SJCRH30 (cell line): ENCODE results near the gene HOPX. TPM values are rescaled to one million over a fixed set of nuclear protein-coding genes. Genes with fewer than 3 reads are reported as not detected.
"Not testable (repeated sequence)": the region's sequence is repeated elsewhere in the genome, so short reads cannot be mapped to it uniquely, and the experiment has no call there.

Experiments used
- DNase-seq, 2 experiments: peaks; one replicate each; pipeline ENCODE4 v3.0.0-alpha.2; 2015 to 2020
- H3K27ac ChIP-seq: fragments of 250-450 bp; sonication (Bioruptor Pico); 2 replicates; pipeline ENCODE4 v1.5.1; 2020; ENCODE audit warnings: mild to moderate bottlenecking, moderate library complexity
- H3K27me3 ChIP-seq: fragments of 250-450 bp; sonication (Bioruptor Pico); 2 replicates; pipeline ENCODE4 v1.5.1; 2020; ENCODE audit warnings: mild to moderate bottlenecking, moderate library complexity
- H3K36me3 ChIP-seq: fragments of 250-450 bp; sonication (Bioruptor Pico); 2 replicates; pipeline ENCODE4 v1.5.1; 2020; ENCODE audit warnings: mild to moderate bottlenecking, moderate library complexity
- H3K4me1 ChIP-seq: fragments of 250-450 bp; sonication (Bioruptor Pico); 2 replicates; pipeline ENCODE4 v1.5.1; 2020; ENCODE audit warnings: mild to moderate bottlenecking, moderate library complexity
- H3K4me3 ChIP-seq: fragments of 250-450 bp; sonication (Bioruptor Pico); 2 replicates; pipeline ENCODE4 v1.5.1; 2020; ENCODE audit warnings: mild to moderate bottlenecking, moderate library complexity
- H3K9me3 ChIP-seq: fragments of 250-450 bp; sonication (Bioruptor Pico); replicated peaks from 2 replicates; pipeline ENCODE4 v1.5.1; 2020; ENCODE audit warnings: mild to moderate bottlenecking, moderate library complexity
- total RNA-seq: library from RNA; depleted of rRNA; stranded (reverse); fragments of >200 nt; shearing (Covaris generic); gene quantifications from 2 replicates; pipeline ENCODE4 v1.2.3, GENCODE V29; 2014

The HOPX gene
- total RNA-seq, 1 experiment from 2014 or later: not detected

DNA sequence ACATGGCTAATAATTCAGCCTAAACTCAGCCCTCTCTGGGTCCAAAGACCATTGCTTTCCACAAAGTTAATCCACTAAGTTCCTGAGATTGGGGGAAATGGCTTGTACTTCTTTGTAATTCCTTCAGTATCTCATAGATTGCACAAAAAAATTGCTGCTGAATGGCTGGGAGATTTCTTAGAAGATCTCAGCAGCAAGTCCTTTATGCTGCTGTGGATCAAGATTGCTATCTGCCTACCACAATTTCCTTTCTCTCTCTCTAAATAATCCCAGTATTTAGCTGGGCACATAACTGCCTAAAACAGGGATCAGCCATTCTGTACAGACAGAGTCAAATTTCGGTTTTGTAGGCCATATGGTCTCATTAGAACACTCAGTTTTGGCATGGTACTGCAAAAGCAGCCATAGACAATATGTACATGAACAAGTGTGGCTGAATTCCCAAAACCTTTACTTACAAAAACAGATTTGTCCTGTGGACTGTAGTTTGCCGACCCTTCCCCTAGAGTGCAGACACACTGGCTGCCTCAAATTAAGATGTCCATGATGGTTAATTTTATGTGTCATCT lies 18.5 kb upstream of the HOPX start:
- no peaks in the 10 kb centered on the region; the same call in 1 of the 2 replicates for H3K36me3 ChIP-seq
- DNase-seq: no peak

DNA sequence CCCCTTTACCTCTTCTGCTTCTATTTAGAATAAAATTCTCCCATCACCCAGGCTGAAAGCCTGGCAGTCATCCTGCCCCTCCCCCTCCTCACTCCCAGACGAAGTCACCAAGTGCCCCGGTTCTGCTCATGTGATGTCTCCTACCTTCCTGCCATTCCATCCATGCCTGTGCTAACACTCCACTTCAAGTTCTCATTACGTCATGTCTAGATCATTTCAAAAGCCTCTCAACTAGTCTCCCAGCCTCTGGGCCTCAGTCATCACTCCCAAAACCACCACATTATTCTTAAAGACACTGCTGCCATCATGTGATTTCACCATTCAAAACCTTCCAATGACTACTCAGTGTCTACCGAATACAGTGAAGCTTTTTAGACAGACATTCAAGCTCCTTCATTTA lies 17.2 kb upstream of the HOPX start:
- H3K4me1 ChIP-seq: no peaks in the 10 kb centered on the region
- no peaks in the 10 kb centered on the region; the same call in 1 of the 2 replicates for H3K36me3 ChIP-seq
- H3K27me3 ChIP-seq: no peaks in the 10 kb centered on the region
- DNase-seq: no peak
- no peak overlapping the region for H3K4me3 ChIP-seq
- no peak overlapping the region for H3K27ac ChIP-seq
- no peaks in the 10 kb centered on the region for H3K9me3 ChIP-seq

More for the DNA sequence above, 18.5 kb upstream of the HOPX start:
- Histone ChIP-seq H3K9me3 (no peaks in the 10 kb centered on the region), H3K4me3 (no peak overlapping the region), H3K4me1 (no peaks in the 10 kb centered on the region), H3K27me3 (no peaks in the 10 kb centered on the region), H3K27ac (no peak overlapping the region)

DNA sequence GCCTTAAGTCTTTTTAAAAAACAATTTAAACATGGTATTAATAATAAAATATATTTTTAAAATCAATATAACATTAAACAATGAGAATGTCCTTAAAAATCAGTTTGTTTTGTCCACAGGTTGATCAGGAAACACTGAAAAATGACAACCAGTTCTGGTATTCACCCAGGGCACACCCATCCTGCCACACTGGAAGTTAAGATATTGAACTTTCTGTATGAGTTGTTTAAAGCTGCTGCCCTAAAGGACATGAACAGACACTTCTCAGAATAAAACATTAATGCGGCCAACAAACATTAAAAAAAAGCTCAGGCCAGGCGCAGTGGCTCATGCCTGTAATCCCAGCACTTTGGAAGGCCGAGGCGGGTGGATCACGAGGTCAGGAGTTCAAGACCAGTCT lies 15.0 kb upstream of the HOPX start:
- Histone ChIP-seq H3K4me1 (no peaks in the 10 kb centered on the region), H3K36me3 (no peaks in the 10 kb centered on the region; the same call in 1 of the 2 replicates), H3K27me3 (no peaks in the 10 kb centered on the region), H3K4me3 (no peak overlapping the region), H3K9me3 (no peaks in the 10 kb centered on the region), H3K27ac (no peak overlapping the region)
- no peak for DNase-seq

DNA sequence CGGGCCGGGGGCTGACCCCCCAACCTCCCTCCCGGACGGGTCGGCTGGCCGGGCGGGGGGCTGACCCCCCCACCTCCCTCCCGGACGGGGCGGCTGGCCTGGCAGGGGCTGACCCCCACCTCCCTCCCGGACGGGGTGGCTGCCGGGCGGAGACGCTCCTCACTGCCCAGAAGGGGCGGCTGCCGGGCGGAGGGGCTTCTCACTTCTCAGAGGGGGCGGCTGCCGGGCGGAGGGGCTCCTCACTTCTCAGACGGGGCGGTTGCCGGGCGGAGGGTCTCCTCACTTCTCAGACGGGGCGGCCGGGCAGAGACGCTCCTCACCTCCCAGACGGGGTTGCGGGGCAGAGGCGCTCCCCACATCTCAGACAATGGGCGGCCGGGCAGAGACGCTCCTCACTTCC lies 12.4 kb upstream of the HOPX start:
- not testable (repeated sequence) for H3K27ac ChIP-seq, H3K4me3 ChIP-seq, H3K36me3 ChIP-seq, DNase-seq, H3K9me3 ChIP-seq, H3K27me3 ChIP-seq, H3K4me1 ChIP-seq

DNA sequence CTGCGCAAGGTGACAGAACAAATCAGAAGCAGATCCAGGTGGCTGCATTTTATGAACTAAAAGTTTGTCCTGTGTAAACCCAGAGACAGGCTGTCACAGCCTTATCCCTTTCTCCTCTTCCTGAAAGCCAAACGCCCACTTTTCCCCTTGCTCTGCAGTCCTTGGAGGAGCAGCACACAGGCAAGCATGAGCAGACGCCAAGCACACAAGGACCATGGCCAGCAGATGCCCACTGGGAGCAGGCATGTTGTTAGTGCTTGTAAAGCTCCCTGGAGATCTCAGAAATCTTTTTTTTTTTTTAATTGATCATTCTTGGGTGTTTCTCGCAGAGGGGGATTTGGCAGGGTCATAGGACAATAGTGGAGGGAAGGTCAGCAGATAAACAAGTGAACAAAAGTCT lies 11.5 kb upstream of the HOPX start:
- H3K4me3 ChIP-seq: no peak overlapping the region
- no peak overlapping the region for H3K27ac ChIP-seq
- no peaks in the 10 kb centered on the region for H3K27me3 ChIP-seq
- peaks cover 6% of the 10 kb centered on the region for H3K4me1 ChIP-seq
- H3K36me3 ChIP-seq: no peaks in the 10 kb centered on the region
- no peak for DNase-seq
- H3K9me3 ChIP-seq: peaks cover 2% of the 10 kb centered on the region; the same call in 1 of the 2 replicates

DNA sequence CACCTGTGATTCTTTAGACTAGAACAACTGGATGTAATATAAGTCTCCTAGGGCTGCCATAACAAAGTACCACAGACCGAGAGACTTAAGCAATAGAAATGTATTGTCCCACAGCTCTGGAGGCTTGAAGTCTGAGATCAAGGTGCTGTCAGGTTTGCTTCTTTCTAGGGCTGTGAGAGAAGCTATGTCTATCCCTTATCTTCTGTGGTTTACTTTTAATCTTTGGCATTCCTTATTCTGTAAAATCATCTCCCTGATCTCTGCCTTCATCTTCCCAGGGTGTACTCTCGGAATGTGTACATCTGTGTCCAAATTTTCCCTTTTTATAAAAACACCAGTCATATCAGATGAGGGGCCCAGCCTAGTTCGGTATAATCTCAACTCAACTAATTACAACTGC lies 10.3 kb upstream of the HOPX start:
- peaks cover 6% of the 10 kb centered on the region for H3K4me1 ChIP-seq
- no peak overlapping the region for H3K4me3 ChIP-seq
- no peak for DNase-seq
- no peaks in the 10 kb centered on the region for H3K27me3 ChIP-seq
- H3K36me3 ChIP-seq: no peaks in the 10 kb centered on the region
- peaks cover 2% of the 10 kb centered on the region; the same call in 1 of the 2 replicates for H3K9me3 ChIP-seq
- no peak overlapping the region for H3K27ac ChIP-seq

DNA sequence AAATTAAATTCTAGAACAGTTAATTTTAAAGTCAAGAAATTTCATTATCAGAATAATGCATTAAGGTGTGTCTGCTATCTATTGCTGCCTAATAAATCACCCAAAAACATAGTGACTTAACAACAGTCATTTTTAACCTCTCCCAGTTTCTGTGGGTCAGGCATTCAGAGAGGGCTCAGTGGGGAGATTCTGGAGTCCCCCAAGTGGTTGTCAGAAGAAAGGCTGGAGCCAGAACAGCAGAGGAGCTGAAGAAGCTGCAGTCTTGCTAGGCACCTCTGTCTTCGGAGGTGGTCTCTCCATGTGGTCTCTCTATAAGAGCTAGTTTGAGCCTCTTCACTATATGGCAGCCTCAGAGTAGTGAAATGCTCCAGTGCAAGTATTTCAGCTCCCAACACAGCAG lies 9.3 kb upstream of the HOPX start:
- Histone ChIP-seq H3K4me1 (peaks cover 6% of the 10 kb centered on the region), H3K27me3 (no peaks in the 10 kb centered on the region), H3K36me3 (no peaks in the 10 kb centered on the region), H3K27ac (no peak overlapping the region), H3K9me3 (peaks cover 2% of the 10 kb centered on the region; the same call in 1 of the 2 replicates), H3K4me3 (no peak overlapping the region)
- DNase-seq: no peak

DNA sequence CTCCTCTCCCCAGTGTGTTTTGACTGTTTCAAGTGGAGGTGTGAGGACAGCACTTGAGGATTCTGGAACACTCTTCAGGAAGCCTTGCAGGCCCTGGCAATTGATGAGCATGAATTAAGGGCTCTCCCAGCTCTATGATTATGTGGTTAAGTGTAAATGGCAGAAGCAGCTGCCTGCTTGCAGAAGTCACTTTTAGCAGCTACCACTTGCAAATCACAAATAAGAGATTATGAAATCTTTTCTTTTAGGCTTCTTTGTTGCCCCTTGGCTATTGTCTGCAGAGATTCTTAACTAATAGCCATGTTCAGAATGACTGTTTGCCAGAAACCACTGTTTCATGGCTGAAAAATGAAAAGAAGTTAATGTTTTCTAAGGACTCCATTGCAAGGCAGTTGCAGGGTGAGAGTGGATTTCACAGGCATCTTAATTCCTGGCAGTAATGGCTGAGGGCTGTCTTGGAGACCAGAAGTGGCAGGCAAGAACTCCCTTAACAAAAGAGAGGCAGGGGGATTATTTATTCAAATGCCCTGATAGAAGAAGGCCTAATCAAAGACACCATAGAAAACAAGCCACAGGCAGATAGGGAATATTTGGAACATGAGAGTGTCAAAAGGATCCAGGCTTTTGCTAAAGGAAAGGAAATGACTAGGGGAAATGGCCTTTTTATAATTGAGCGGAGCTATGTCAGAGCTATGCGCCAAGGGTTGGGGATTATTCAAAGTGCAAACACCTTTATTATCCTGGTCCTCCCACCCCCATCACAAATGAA lies 8.3 kb upstream of the HOPX start:
- Histone ChIP-seq H3K27me3 (no peaks in the 10 kb centered on the region), H3K36me3 (no peaks in the 10 kb centered on the region), H3K4me3 (no peak overlapping the region), H3K27ac (no peak overlapping the region), H3K4me1 (peaks cover 6% of the 10 kb centered on the region), H3K9me3 (peaks cover 2% of the 10 kb centered on the region; the same call in 1 of the 2 replicates)
- peak in 1 of 2 experiments; percentile 29 for DNase-seq

DNA sequence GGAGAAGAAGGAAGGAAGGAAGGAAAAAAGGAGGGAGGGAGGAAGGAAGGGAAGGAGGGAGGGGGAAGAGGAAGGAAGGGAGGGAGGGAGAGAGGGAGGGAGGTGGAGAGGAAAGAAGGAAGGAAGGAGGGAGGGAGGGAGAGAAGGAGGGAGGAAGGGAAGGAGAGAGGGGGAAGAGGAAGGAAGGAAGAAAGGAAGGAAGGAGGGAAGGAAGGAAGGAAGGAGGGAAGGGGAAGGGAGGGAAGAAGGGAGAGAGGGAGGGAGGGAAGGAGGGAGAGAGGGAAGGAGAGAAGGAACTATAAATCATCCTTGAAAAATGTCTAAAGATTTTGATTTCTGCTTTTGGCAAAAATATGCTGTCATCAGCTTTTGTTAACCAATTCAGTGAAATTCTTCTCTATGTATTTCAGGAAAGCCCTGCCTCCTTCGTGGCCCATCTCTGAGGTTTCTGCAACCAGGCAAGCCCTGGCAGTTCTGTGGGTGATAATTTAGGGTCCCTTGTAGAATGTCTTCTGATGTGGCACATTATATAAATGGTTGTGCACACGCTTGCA lies 7.1 kb upstream of the HOPX start:
- Histone ChIP-seq H3K4me3 (no peak overlapping the region), H3K36me3 (no peaks in the 10 kb centered on the region), H3K27ac (no peak overlapping the region), H3K9me3 (peaks cover 2% of the 10 kb centered on the region; the same call in 1 of the 2 replicates), H3K4me1 (peaks cover 6% of the 10 kb centered on the region), H3K27me3 (no peaks in the 10 kb centered on the region)
- no peak for DNase-seq

DNA sequence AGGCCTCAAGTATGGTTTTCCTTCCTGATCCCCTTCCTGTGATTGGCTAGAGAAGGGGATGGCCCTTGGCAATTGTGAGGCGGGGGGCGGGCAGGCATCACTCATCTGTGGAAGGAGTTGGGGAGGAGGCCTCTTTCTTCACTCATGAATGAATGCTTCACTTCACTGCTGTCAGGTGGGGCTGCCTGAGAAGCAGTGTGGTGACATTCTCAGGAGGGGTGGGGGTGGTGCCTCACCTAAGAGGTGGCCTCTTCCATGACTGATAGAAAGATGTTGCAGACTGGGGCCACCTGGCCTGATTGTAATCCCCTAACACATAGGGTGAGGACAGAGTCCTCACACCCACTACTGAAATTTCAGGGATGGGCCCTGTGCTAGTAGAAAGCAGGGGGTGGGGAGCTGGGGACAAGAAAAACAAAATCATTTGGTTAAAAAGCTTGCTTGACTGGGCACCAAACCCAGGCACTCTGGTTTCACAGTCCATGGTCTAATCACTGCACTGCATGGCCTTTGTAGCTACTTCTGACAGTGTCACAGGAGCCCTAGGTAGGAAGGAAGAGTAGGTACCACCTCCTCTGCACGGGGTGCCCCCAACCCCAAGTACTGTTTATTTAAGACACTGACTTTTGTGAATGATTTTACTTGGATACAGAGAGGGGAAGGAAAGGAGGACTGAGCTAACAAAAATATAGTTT lies 5.6 kb upstream of the HOPX start:
- Histone ChIP-seq H3K36me3 (no peaks in the 10 kb centered on the region), H3K27me3 (no peaks in the 10 kb centered on the region), H3K9me3 (peaks cover 2% of the 10 kb centered on the region; the same call in 1 of the 2 replicates), H3K4me3 (no peak overlapping the region), H3K4me1 (peaks cover 6% of the 10 kb centered on the region), H3K27ac (no peak overlapping the region)
- no peak for DNase-seq

DNA sequence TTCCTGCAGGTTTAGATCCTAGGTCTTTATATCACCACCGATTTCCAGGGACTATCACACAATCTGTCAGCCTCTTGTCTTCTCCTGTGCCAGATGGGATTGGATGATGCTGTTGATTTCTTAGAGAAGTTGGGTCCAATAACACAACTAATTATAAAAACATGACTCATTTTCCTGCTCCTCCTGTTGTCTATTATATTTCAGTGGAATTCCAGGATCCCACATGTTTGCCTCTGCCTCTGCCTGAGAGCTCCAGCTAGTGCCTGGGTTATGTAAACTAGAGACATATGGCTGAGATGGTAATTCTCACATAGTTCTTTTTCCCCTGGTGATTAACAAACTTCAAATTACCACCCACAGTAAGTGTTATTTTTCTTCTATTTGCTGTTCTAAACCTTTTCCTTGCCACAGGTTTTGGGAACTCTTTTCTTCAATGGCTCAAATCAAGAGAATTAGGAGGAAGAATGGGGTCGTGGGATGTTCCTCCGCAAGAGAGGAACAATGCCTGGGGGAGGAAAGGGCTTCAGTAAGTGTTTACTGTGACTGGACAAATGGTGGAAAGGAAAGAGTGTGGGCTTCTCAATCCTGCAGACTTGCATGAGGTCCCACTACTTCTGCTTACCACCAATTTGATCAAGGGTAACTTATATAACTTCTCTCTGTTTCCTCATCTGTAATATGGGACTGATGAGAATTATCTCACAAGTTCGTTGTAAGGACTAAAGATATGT lies 3.4 kb upstream of the HOPX start:
- DNase-seq: no peak
- Histone ChIP-seq H3K36me3 (no peaks in the 10 kb centered on the region), H3K4me1 (peaks cover 6% of the 10 kb centered on the region), H3K27me3 (peaks cover 6% of the 10 kb centered on the region; the same call in 1 of the 2 replicates), H3K27ac (no peak overlapping the region), H3K9me3 (peaks cover 2% of the 10 kb centered on the region; the same call in 1 of the 2 replicates), H3K4me3 (no peak overlapping the region)

DNA sequence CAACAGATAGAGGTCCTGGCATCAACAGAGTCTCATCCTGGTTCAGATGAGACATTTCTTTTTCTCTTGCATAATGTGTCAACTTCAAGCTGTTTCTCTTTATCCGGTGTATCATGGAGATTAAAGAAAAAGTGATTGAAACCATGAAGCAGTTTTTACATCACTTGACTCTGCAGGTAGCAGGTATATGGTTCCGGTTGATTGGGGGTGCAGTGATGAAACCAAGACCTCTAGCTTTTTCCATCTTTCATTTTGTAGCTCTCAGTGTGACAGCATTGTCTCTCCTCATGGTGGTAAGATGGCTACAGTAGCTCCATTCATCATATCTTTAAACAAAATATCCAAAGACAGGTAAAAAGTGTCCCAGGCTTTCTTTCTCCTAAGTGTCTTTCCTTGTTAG lies 2.4 kb upstream of the HOPX start:
- Histone ChIP-seq H3K4me1 (no peaks in the 10 kb centered on the region), H3K27me3 (peaks cover 6% of the 10 kb centered on the region; the same call in 1 of the 2 replicates), H3K36me3 (no peaks in the 10 kb centered on the region), H3K4me3 (no peak overlapping the region), H3K27ac (no peak overlapping the region), H3K9me3 (no peaks in the 10 kb centered on the region)
- no peak for DNase-seq

DNA sequence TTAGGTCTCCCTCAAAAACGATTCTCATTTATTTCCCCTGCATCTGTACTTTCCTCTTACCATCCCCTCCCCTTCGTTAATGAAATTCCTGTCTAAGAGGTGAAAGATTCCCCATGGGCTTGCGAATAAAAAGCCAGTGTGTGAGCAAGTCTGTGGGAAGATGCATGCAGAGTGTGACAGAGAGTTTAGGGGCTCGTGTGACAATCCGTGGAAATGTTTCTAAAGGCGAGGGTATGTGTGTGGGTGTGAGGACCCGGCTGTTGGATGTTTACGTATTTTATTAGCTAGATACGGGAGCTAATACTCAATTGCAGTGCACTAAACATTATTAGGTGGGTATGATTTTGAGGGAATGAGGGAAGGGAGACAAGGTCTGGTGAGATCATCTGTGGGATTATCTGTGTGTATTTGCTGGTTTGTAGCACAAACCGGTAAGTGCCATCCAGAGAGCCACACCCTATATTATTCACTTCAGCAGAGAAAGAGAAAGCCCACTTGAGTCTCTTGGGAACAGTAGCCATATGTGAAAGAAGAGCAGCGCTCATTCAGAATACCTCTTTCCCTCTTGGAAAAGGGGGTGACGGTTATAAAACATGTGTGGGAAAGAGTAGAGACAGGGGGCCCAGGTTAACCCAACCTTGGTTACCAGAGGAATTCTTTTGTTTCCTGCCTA lies 893 bp upstream of the HOPX start:
- DNase-seq: no peak
- Histone ChIP-seq H3K27ac (no peak overlapping the region), H3K4me3 (no peak overlapping the region)

DNA sequence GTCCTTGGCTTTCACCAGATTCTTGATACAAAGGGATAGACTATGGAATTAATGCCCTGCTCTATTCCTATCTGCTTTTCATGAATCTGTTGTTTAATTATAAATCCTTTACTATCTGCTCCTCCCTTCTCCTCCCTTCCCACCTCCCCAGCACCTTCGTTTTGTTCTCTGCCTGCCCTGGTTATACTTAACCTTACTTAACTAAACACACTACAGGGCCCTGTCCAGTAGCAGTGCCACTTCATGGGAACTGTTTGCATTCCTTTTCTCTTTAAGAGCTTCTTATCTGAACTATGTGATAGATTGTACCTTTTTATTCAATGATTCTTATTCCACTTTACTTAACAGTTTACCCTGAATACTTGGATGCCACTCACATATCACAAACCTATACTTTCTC lies 830 bp downstream of the HOPX start:
- Histone ChIP-seq H3K27me3 (peaks cover 6% of the 10 kb centered on the region; the same call in 1 of the 2 replicates), H3K4me1 (no peaks in the 10 kb centered on the region), H3K27ac (no peak overlapping the region), H3K9me3 (no peaks in the 10 kb centered on the region), H3K36me3 (no peaks in the 10 kb centered on the region), H3K4me3 (no peak overlapping the region)
- no peak for DNase-seq

More for the DNA sequence above, 893 bp upstream of the HOPX start:
- Histone ChIP-seq H3K36me3 (no peaks in the 10 kb centered on the region), H3K9me3 (no peaks in the 10 kb centered on the region), H3K27me3 (peaks cover 6% of the 10 kb centered on the region; the same call in 1 of the 2 replicates), H3K4me1 (no peaks in the 10 kb centered on the region)
